ENCODE data around the gene CNGA1. TPM values are rescaled to one million over a fixed set of nuclear protein-coding genes. Genes with fewer than 3 reads are reported as not detected.
"Not testable (repeated sequence)": the region's sequence is repeated elsewhere in the genome, so short reads cannot be mapped to it uniquely, and the experiment has no call there.

The CNGA1 gene
- total RNA-seq, 3 donors from 2014 or later, result 2.2 to 17.8 (median 5.4) TPM

GRCh38 chr4:48008021-48008596 lies 8.4 kb downstream of the CNGA1 start:
- no peak for DNase-seq
- Histone ChIP-seq H3K36me3 (ENCODE audit: low read depth) (no peaks in the 10 kb centered on the region), H3K9me3 (peaks cover 37% of the 10 kb centered on the region), H3K4me3 (no peak overlapping the region), H3K4me1 (ENCODE audit: low read depth) (no peaks in the 10 kb centered on the region)
- no peak for ATAC-seq
- intact Hi-C loops (cut with DNase I, micrococcal nuclease), result loop anchor here (10.0 kb wide), 1 partner anchor 77 kb away; no protein-coding TSS in a partner anchor
- TF ChIP-seq CTCF (IDR thresholded peaks at IDR 0.05), result no peak

- Histone ChIP-seq H3K36me3 (ENCODE audit: low read depth) (no peaks in the 10 kb centered on the region), H3K4me1 (ENCODE audit: low read depth) (no peaks in the 10 kb centered on the region), H3K4me3 (no peak overlapping the region), H3K9me3 (peaks cover 37% of the 10 kb centered on the region)
- no peak for TF ChIP-seq CTCF (IDR thresholded peaks at IDR 0.05)
- no peak for ATAC-seq
- intact Hi-C loops (cut with DNase I, micrococcal nuclease), result loop anchor here (10.0 kb wide), 1 partner anchor 79 kb away; no protein-coding TSS in a partner anchor
- DNase-seq, result no peak
These were observed 10.7 kb downstream of the CNGA1 start for GRCh38 chr4:48005781-48006180.

- H3K9me3 ChIP-seq, result peaks cover 34% of the 10 kb centered on the region
- peak; percentile 29 for TF ChIP-seq CTCF (IDR thresholded peaks at IDR 0.05)
- not testable (repeated sequence) for H3K36me3 ChIP-seq (ENCODE audit: low read depth); ATAC-seq; H3K4me3 ChIP-seq; H3K4me1 ChIP-seq (ENCODE audit: low read depth)
- DNase-seq, result peak in 2 of 3 donors; percentile 60 to 69
- intact Hi-C loops (cut with DNase I, micrococcal nuclease), result loop anchor here (10.0 kb wide), 1 partner anchor 81 kb away; no protein-coding TSS in a partner anchor
These were observed 12.9 kb downstream of the CNGA1 start for GRCh38 chr4:48003568-48003967.

- intact Hi-C loops (cut with DNase I, micrococcal nuclease), result loop anchor here (10.0 kb wide), 1 partner anchor 83 kb away; no protein-coding TSS in a partner anchor
- Histone ChIP-seq H3K4me1 (ENCODE audit: low read depth) (no peaks in the 10 kb centered on the region), H3K36me3 (ENCODE audit: low read depth) (no peaks in the 10 kb centered on the region), H3K9me3 (peaks cover 22% of the 10 kb centered on the region), H3K4me3 (no peak overlapping the region)
- DNase-seq, result no peak
- ATAC-seq, result no peak
- TF ChIP-seq CTCF (IDR thresholded peaks at IDR 0.05), result no peak
These were observed 14.2 kb downstream of the CNGA1 start for GRCh38 chr4:48002267-48002666.

- DNase-seq (no peak), ATAC-seq (no peak)
- Histone ChIP-seq H3K4me1 (ENCODE audit: low read depth) (no peaks in the 10 kb centered on the region), H3K9me3 (peaks cover 21% of the 10 kb centered on the region), H3K4me3 (no peak overlapping the region), H3K36me3 (ENCODE audit: low read depth) (no peaks in the 10 kb centered on the region)
- TF ChIP-seq CTCF (IDR thresholded peaks at IDR 0.05), result no peak
- intact Hi-C loops (cut with DNase I, micrococcal nuclease), result no loop called here
These were observed 20.5 kb downstream of the CNGA1 start for GRCh38 chr4:47996021-47996420.

- DNase-seq; H3K4me1 ChIP-seq (ENCODE audit: low read depth); H3K36me3 ChIP-seq (ENCODE audit: low read depth); ATAC-seq; intact Hi-C loops (cut with DNase I, micrococcal nuclease); H3K4me3 ChIP-seq: not testable (repeated sequence)
- H3K9me3 ChIP-seq, result peaks cover 31% of the 10 kb centered on the region
These were observed 24.0 kb downstream of the CNGA1 start for GRCh38 chr4:47992475-47992874.
